SK-N-SH treated with all-trans-retinoic acid at 6 μM for 48 hours (cell line): ENCODE results near the gene CDC42EP2.

ENCODE experiments used
- ATAC-seq: fragments of 200-7000 bp; cut with Tn5 transposase; 3 replicates; pipeline ENCODE4 v1.9.1; 2020; ENCODE audit warnings: mild to moderate bottlenecking, moderate library complexity
- ARNTL ChIP-seq: fragments of 450-650 bp; formaldehyde crosslinking; IDR thresholded peaks from 2 replicates; pipeline ENCODE4 v1.5.0; 2020; ENCODE audit warnings: low read depth, mild to moderate bottlenecking, moderate library complexity, borderline replicate concordance
- BACH2 ChIP-seq: fragments of 250-450 bp; sonication (Bioruptor Pico); IDR thresholded peaks from 2 replicates; pipeline ENCODE4 v1.9.0; 2021; ENCODE audit warnings: mild to moderate bottlenecking, borderline replicate concordance
- CSDC2 ChIP-seq: fragments of 250-450 bp; sonication (Bioruptor Pico); IDR thresholded peaks from 2 replicates; pipeline ENCODE4 v1.5.0; 2020; ENCODE audit warnings: mild to moderate bottlenecking, moderate library complexity
- GLIS3 ChIP-seq: fragments of 250-450 bp; sonication (Bioruptor Pico); IDR thresholded peaks from 2 replicates; pipeline ENCODE4 v1.5.0; 2020; ENCODE audit warnings: mild to moderate bottlenecking, moderate library complexity
- ISL1 ChIP-seq: fragments of 250-450 bp; sonication (Bioruptor Pico); IDR thresholded peaks from 2 replicates; pipeline ENCODE4 v2.1.2; 2022; ENCODE audit warnings: mild to moderate bottlenecking, moderate library complexity
- PPARA ChIP-seq: fragments of 250-450 bp; sonication (Bioruptor Pico); IDR thresholded peaks from 2 replicates; pipeline ENCODE4 v1.5.0; 2020; ENCODE audit warnings: mild to moderate bottlenecking, borderline replicate concordance
- RARB ChIP-seq: fragments of 250-450 bp; sonication (Bioruptor Pico); IDR thresholded peaks from 2 replicates; pipeline ENCODE4 v1.8.0; 2021; ENCODE audit warnings: mild to moderate bottlenecking, moderate library complexity
- SNAI2 ChIP-seq: fragments of 250-450 bp; sonication (Bioruptor Pico); IDR thresholded peaks from 2 replicates; pipeline ENCODE4 v1.5.0; 2020; ENCODE audit warnings: mild to moderate bottlenecking, moderate library complexity
- TCF4 ChIP-seq: fragments of 250-450 bp; sonication (Bioruptor Pico); IDR thresholded peaks from 2 replicates; pipeline ENCODE4 v1.8.0; 2021; ENCODE audit warnings: mild to moderate bottlenecking, moderate library complexity, borderline replicate concordance
- TOX ChIP-seq: fragments of 250-450 bp; sonication (Bioruptor Pico); IDR thresholded peaks from 2 replicates; pipeline ENCODE4 v1.8.0; 2021; ENCODE audit warnings: mild to moderate bottlenecking, moderate library complexity, borderline replicate concordance
- ZC3H10 ChIP-seq: fragments of 250-450 bp; sonication (Bioruptor Pico); IDR thresholded peaks from 2 replicates; pipeline ENCODE4 v1.5.1; 2021; ENCODE audit warnings: mild to moderate bottlenecking, moderate library complexity
- ZFP3 ChIP-seq: fragments of 250-450 bp; sonication (Bioruptor Pico); IDR thresholded peaks from 2 replicates; pipeline ENCODE4 v1.5.0; 2020; ENCODE audit warnings: mild to moderate bottlenecking, moderate library complexity
- ZFP30 ChIP-seq: fragments of 450-650 bp; formaldehyde crosslinking; IDR thresholded peaks from 2 replicates; pipeline ENCODE4 v1.5.0; 2022; ENCODE audit warnings: mild to moderate bottlenecking, moderate library complexity
- ZNF565 ChIP-seq: fragments of 450-650 bp; formaldehyde crosslinking; conservative IDR thresholded peaks from 2 replicates; pipeline ENCODE4 v1.5.0; 2020; ENCODE audit warnings: low read depth, mild to moderate bottlenecking, moderate library complexity
- ZNF70 ChIP-seq: fragments of 450-650 bp; formaldehyde crosslinking; IDR thresholded peaks from 2 replicates; pipeline ENCODE4 v1.5.0; 2020; ENCODE audit warnings: mild to moderate bottlenecking, moderate library complexity
- ZNF8 ChIP-seq: fragments of 450-650 bp; formaldehyde crosslinking; IDR thresholded peaks from 2 replicates; pipeline ENCODE4 v1.5.0; 2020; ENCODE audit warnings: mild to moderate bottlenecking, moderate library complexity
- TF ChIP-seq, protein P1 (sequence below): fragments of 250-450 bp; sonication (Bioruptor Pico); IDR thresholded peaks from 2 replicates; pipeline ENCODE4 v1.5.0; 2020; ENCODE audit warnings: mild to moderate bottlenecking, moderate library complexity
- TF ChIP-seq, protein P2 (sequence below): fragments of 250-450 bp; sonication (Bioruptor Pico); IDR thresholded peaks from 2 replicates; pipeline ENCODE4 v1.8.0; 2021; ENCODE audit warnings: low read depth, mild to moderate bottlenecking, moderate library complexity, borderline replicate concordance
- TF ChIP-seq, protein P3 (sequence below): fragments of 250-450 bp; sonication (Bioruptor Pico); IDR thresholded peaks from 2 replicates; pipeline ENCODE4 v1.5.1; 2021; ENCODE audit warnings: mild to moderate bottlenecking, moderate library complexity
- TF ChIP-seq, protein P4 (sequence below): fragments of 250-450 bp; sonication (Bioruptor Pico); IDR thresholded peaks from 2 replicates; pipeline ENCODE4 v1.5.1; 2020; ENCODE audit warnings: low read depth, mild to moderate bottlenecking, moderate library complexity

CDC42EP2 gene

DNA sequence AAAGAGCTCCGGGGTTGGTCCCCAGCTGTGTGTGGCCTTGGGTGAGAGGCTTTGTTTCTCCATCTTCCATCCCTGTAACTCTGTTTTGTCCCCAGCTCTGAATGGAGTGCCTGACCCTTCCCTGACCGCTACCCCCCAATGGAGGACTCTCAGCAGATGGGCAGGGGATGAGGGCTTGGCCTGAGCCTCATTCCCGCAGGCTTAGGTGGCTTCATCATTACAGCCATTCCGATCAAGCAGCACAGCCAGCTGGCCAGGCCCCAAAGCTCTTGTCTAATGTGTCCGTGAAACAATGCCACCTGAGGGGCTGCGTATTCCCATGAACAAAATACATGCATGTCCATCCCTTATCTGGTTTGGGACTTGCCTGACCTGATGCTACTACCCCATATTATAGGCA, 3.9 kb upstream of the CDC42EP2 start:
- no peak for ATAC-seq
- TF ChIP-seq RARB (CRISPR knock-in tag) (no peak), ZNF565 (CRISPR knock-in tag) (no peak), ZFP30 (CRISPR knock-in tag) (no peak), ZNF70 (CRISPR knock-in tag) (no peak), SNAI2 (CRISPR knock-in tag) (no peak), TOX (CRISPR knock-in tag) (no peak), PPARA (CRISPR knock-in tag) (no peak), GLIS3 (no peak), BACH2 (CRISPR knock-in tag) (no peak), ZFP3 (CRISPR knock-in tag) (no peak), ZC3H10 (CRISPR knock-in tag) (no peak)
- TF ChIP-seq, protein P1, sequence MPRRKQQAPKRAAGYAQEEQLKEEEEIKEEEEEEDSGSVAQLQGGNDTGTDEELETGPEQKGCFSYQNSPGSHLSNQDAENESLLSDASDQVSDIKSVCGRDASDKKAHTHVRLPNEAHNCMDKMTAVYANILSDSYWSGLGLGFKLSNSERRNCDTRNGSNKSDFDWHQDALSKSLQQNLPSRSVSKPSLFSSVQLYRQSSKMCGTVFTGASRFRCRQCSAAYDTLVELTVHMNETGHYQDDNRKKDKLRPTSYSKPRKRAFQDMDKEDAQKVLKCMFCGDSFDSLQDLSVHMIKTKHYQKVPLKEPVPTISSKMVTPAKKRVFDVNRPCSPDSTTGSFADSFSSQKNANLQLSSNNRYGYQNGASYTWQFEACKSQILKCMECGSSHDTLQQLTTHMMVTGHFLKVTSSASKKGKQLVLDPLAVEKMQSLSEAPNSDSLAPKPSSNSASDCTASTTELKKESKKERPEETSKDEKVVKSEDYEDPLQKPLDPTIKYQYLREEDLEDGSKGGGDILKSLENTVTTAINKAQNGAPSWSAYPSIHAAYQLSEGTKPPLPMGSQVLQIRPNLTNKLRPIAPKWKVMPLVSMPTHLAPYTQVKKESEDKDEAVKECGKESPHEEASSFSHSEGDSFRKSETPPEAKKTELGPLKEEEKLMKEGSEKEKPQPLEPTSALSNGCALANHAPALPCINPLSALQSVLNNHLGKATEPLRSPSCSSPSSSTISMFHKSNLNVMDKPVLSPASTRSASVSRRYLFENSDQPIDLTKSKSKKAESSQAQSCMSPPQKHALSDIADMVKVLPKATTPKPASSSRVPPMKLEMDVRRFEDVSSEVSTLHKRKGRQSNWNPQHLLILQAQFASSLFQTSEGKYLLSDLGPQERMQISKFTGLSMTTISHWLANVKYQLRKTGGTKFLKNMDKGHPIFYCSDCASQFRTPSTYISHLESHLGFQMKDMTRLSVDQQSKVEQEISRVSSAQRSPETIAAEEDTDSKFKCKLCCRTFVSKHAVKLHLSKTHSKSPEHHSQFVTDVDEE: no peak
- TF ChIP-seq, protein P2, sequence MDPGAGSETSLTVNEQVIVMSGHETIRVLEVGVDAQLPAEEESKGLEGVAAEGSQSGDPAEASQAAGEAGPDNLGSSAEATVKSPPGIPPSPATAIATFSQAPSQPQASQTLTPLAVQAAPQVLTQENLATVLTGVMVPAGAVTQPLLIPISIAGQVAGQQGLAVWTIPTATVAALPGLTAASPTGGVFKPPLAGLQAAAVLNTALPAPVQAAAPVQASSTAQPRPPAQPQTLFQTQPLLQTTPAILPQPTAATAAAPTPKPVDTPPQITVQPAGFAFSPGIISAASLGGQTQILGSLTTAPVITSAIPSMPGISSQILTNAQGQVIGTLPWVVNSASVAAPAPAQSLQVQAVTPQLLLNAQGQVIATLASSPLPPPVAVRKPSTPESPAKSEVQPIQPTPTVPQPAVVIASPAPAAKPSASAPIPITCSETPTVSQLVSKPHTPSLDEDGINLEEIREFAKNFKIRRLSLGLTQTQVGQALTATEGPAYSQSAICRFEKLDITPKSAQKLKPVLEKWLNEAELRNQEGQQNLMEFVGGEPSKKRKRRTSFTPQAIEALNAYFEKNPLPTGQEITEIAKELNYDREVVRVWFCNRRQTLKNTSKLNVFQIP (CRISPR knock-in tag): no peak
- TF ChIP-seq, protein P3, sequence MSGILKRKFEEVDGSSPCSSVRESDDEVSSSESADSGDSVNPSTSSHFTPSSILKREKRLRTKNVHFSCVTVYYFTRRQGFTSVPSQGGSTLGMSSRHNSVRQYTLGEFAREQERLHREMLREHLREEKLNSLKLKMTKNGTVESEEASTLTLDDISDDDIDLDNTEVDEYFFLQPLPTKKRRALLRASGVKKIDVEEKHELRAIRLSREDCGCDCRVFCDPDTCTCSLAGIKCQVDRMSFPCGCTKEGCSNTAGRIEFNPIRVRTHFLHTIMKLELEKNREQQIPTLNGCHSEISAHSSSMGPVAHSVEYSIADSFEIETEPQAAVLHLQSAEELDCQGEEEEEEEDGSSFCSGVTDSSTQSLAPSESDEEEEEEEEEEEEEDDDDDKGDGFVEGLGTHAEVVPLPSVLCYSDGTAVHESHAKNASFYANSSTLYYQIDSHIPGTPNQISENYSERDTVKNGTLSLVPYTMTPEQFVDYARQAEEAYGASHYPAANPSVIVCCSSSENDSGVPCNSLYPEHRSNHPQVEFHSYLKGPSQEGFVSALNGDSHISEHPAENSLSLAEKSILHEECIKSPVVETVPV (CRISPR knock-in tag): no peak

DNA sequence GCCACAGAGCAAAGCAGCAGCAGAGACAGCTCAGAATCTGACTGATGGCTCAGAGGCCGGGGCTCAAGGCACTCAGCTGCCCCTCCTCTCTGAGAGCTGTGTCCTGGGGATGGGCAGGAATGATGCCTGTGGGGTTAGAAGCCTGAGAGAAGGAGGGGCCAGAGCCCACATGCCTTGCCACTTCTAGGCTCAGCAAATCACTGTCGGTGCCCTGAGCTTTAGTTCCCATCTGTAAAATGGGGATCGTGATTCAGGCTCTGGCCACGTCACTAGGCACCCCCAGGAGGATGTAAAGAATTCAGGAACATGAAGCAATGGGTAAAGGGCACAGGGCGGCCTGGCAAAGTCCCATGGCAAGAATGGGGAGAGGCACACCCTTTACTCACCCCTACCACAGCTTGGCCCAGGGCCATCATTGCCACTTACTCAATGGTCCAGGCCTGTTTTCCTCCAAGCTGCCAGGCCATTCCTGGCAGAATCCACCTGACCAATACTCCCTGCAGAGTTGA, 3.4 kb upstream of the CDC42EP2 start:
- no peak for TF ChIP-seq ZNF70 (CRISPR knock-in tag)
- TF ChIP-seq TOX (CRISPR knock-in tag): no peak
- no peak for TF ChIP-seq ARNTL
- TF ChIP-seq ISL1: no peak
- TF ChIP-seq, protein P2 (CRISPR knock-in tag): no peak
- TF ChIP-seq RARB (CRISPR knock-in tag): no peak
- TF ChIP-seq GLIS3: no peak
- no peak for TF ChIP-seq CSDC2 (CRISPR knock-in tag)
- TF ChIP-seq SNAI2 (CRISPR knock-in tag): no peak
- TF ChIP-seq TCF4 (CRISPR knock-in tag): no peak
- no peak for TF ChIP-seq ZFP3 (CRISPR knock-in tag)
- TF ChIP-seq, protein P1: no peak
- TF ChIP-seq ZFP30 (CRISPR knock-in tag): no peak
- TF ChIP-seq, protein P4, sequence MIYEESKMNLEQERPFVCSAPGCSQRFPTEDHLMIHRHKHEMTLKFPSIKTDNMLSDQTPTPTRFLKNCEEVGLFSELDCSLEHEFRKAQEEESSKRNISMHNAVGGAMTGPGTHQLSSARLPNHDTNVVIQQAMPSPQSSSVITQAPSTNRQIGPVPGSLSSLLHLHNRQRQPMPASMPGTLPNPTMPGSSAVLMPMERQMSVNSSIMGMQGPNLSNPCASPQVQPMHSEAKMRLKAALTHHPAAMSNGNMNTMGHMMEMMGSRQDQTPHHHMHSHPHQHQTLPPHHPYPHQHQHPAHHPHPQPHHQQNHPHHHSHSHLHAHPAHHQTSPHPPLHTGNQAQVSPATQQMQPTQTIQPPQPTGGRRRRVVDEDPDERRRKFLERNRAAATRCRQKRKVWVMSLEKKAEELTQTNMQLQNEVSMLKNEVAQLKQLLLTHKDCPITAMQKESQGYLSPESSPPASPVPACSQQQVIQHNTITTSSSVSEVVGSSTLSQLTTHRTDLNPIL: no peak
- TF ChIP-seq ZNF8 (CRISPR knock-in tag): no peak
- ATAC-seq: no peak
